Forelimb muscle (tissue), 1 donor: Measurements from ENCODE around the gene GRHL1. TPM values are rescaled to one million over a fixed set of nuclear protein-coding genes. Genes with fewer than 3 reads are reported as not detected.

Experiments used
- DNase-seq: peaks from one replicate; pipeline ENCODE4 v3.0.0-alpha.2; 2013; ENCODE audit warnings: low read depth
- polyA plus RNA-seq: library from polyadenylated mRNA; unstranded; fragments of 120-200 nt; gene quantifications from one replicate; pipeline ENCODE4 v1.2.1, GENCODE V29; 2013; ENCODE audit not compliant: insufficient read length

Gene GRHL1
- polyA plus RNA-seq, 1 donor, result 0.83 TPM

- no peak for DNase-seq
Measured at GRCh38 chr2:9993488-9994165, 42.1 kb downstream of the GRHL1 start.

GRCh38 chr2:9994462-9994861 lies 43.0 kb downstream of the GRHL1 start:
- DNase-seq, result no peak

DNA sequence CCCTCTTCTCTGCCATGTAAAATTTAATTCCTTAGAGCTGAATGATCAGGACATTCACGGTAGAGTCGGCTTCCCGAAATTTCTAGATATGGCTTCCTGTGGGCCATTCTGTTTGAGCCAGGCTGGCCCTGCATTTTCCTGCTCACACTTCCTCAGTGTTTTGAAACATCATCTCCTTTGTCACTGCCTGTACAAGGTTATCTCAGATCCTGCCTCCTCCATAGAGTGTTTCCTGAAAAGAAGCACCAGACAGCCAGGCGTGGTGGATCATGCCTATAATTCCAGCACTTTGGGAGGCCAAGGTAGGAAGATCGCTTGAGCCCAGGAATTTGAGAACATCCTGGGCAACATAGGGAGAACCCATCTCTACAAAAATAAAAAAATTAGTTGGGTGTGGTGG lies 43.6 kb downstream of the GRHL1 start:
- no peak for DNase-seq

DNA sequence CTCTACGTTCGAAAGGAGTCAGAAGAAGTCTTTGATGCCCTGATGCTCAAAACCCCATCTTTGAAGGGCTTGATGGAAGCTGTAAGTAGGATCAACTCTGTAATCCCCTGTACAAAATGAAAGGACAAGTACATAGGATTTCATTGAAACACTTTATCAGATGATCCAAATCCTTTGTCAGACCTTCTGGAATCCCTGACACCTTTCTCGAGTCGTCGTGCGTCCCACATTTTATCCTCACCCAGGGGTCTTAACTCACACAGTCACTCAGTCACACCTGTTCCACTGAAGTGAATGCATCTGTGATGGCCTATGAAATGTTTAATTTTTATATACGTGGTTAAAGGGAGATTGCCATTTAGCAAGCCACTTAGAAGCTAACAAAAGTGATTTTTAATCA lies 44.8 kb downstream of the GRHL1 start:
- DNase-seq, result no peak

- DNase-seq, result no peak
Measured at GRCh38 chr2:9997936-9998335, 46.4 kb downstream of the GRHL1 start.

GRCh38 chr2:9998916-9999654 lies 47.6 kb downstream of the GRHL1 start:
- DNase-seq, result no peak

- no peak for DNase-seq
Measured at GRCh38 chr2:9999693-10000092, 48.2 kb downstream of the GRHL1 start.

DNA sequence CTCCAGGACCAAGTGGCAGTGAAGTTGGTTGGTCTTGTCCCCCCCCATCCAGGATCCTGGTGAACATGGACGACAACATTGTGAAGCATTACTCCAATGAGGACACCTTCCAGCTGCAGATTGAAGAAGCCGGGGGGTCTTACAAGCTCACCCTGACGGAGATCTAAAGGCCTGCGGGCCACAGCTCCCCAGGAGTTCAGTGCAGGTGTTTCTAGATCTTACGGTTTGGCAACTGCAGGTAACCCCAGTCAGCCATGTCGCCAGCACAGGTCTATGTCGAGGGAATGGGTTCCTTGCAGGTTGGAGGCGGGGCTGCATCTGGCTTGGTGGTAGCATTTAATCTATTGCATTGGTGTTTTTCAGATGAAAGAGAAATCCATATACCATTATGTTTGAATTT lies 49.0 kb downstream of the GRHL1 start:
- DNase-seq, result no peak

DNA sequence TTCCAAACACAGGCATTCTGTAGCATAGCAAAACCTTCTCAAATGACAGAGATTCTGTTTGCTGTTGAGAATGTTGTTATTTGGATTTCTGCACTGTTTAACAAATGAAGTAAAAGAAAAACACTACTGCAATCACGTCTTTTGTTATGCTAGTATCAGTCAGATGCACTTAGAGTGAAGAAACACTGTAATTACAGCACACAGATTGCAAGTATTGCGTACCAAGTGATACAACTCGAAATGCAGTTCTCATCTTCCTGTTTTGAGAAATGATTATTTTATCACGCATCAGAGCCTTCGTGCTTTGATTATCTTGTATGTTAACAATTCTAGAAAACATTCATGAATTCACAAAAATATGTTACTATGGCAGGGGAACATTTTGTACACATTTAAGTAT lies 50.1 kb downstream of the GRHL1 start:
- DNase-seq, result no peak

DNA sequence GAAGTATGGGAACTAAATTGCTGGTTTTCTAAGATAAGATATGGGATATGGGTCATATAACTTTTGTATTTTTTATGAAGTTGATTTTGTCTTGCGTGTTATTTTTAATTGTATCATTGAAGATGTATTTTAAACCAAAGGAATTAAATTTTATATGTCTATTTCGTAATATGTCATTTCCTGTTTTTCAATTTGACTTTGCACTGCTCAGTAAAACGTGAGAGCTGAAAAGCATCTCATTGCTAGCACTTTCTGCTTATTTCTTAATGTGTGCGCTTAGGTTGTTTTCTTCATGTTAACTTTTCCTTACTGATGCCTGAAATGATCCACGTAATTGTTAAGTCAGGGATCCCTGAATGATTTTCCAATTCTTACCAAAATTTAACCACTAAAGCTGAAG lies 50.6 kb downstream of the GRHL1 start:
- DNase-seq, result no peak

DNA sequence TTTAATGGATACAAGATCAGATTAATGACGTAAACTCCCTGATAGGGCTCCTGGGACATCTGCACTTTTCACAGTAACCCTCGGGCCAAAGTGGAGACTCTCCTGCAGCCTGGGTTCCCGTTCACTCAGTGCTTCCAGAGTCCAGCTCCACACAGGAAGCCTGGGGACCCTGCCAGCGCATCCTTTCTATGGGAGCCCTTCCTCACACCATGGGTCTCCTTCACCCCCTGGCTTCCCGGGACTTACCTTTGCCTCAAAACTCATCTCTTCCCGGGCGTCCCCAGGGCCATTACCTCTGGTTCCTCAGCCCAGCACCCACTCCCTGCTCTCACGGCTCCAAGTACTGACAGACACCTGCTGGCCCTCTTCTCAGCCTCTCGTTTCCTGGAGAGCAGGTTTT lies 51.2 kb downstream of the GRHL1 start:
- DNase-seq, result no peak

DNA sequence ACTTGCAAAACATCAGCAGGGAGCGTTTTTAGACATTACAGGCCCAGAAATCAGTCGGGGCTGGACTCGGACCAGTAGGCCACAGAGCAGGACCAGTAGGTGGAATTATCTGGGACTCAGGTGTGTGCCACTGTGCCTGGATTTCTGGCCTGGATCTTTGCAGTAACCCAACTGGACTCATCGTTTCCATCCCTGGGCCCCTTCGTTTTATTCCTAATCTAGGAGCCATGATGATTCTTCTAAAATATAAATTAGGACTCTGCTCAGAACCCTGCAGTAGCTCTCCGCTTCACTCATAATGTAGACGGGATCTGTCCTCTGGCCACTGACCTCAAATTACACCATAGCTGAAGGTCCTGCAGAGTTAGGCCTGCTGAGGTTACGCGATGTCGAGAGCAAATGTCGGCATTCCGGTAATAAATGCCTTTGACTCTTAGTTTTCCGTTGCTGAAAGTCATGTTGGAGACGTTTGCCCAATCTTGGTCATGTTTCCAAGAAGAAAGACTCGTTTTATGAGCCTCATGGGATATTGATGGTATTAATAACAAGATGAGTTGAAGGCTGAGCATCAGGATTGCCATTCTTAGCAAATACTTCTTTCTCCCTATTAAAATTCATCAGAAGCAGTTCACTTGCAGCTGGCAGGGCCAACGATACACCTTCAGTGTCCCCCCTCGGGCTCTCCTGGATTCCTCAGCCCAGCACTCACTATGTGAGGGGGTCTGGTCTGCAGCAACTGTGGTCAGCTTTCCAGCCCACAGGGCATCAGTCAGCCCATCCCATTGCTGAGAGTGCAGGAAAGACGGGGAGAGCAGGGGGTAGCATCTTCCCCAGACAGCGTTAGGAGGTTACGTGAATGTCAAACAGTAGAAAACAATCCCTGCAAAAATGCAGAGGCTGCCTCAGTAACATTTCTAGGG lies 52.0 kb downstream of the GRHL1 start:
- DNase-seq, result no peak

DNA sequence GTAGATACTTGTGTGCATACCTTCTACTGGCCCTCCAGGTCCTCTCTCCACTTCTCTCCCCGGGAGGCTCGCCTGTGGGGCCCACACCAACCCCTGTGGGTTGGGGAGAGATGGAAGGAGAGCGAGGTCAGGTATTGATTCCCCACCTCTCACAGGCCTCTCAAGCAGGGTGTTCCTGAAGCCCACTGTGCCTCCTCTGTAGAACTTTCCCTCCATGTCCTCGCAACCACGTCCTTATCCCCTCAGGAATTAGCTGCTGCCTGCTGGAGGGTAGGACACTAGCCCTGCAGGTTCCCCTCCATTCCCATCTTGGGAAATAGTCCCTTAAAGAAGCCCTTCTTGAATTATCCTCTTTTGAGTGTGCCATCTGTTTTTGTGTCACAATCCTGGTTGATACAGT lies 52.9 kb downstream of the GRHL1 start:
- DNase-seq, result no peak

DNA sequence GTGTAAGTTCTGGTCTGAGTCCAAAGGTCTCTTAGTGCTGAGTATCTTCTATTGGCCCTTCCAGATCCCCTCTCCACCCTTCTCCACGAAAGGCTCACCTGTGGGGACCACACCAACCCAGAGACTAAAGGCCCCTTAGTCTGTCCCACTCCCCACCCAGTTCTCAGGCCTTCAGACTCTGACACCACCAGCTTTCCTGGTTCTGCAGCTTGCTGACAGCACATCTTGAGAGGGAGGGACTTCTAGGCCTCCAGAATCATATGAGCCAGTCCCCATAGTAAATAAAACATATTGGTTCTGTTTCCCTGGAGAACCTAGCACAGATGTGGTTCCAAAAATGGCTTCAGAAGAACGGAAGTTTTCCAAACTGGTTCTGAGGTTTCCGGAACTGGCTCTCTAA lies 53.3 kb downstream of the GRHL1 start:
- no peak for DNase-seq

DNA sequence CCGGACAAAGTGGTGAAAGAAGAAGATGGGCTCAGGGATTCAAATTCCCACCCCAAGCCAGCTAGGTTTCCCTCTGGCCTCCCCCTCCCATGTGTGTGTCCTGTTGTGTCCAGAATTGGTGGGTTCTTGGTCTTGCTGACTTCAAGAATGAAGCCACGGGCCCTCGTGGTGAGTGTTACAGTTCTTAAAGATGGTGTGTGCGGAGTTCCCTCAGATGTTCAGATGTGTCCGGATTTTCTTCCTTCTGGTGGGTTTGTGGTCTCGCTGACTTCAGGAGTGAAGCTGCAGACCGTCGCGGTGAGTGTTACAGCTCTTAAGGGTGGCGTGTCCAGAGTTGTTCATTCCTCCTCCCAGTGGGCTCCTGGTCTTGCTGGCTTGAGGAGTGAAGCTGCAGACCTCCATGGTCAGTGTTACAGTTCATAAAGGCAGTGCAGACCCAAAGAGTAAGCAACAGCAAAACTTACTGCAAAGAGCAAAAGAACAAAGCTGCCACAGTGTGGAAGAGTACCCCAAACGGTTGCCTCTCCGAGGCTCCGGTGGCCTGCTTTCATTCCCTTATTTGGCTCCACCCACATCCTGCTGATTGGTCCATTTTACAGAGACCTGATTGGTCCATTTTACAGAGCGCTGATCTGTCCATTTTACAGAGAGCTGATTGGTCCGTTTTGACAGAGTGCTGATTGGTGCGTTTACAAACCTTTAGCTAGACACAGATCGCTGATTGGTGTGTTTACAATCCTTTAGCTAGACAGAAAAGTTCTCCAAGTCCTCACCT lies 54.2 kb downstream of the GRHL1 start:
- DNase-seq, result no peak

GRCh38 chr2:10006236-10007161 lies 55.0 kb downstream of the GRHL1 start:
- no peak for DNase-seq

DNA sequence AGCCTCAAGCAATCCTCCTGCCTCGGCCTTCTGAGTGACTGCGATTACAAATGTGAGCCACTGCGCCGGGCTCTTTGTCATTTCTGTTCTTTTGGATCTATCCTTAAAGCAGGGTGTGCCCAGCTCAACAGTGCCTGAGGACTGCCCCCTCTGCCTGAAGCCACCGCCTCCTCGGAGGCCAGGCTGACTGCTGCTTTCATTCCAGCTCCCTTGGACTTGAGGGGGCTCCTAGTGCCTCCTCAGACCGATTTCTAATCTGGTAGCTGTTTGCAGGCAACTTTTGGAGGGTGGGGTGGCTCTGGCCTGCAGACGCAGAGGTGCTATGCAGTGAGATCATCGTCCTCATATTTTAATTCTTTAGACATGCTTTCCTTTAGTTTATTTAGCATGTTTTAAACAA lies 55.9 kb downstream of the GRHL1 start:
- DNase-seq, result no peak

DNA sequence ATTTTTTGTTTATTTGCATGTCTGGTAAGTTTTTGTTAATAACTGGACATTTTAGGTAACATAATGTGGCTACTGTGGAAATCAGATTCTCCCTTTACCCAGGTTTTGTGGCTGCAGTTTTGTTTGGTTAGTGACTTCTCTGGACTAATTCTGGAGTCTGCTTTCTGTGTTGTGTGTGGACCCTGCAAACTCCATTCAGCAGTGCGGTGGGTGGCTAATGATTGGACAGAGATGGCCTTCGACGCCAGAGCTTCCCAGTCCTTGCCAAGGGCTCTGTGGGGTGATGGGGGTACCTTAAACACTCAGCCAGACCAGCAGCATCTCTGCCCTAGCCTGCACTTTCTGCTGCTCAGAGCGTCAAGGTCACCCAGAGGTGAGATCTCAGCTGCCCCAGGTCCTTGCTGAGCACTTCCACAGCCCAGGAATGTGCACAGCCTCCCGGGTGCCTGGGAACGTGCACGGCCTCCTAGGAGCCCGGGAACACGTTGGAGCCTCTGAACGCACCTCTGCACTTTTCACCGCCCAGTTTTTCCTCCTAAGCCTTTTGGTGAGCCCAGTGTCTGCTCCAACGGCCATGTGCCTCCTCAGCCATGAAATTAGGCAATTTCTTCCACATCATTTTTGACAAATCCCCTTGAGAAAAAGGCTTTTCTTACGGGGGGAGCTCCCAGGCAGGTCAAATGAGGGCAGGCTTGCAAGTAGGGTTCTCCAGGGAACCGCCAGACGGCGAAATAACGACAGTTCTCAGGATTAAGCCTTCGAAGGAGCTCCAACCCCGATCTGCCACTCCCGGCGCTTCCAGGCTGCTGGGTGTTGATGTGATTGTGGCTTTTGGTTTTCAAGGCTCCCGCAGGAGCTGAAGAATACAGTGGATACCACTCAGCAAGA lies 56.7 kb downstream of the GRHL1 start:
- DNase-seq, result no peak

DNA sequence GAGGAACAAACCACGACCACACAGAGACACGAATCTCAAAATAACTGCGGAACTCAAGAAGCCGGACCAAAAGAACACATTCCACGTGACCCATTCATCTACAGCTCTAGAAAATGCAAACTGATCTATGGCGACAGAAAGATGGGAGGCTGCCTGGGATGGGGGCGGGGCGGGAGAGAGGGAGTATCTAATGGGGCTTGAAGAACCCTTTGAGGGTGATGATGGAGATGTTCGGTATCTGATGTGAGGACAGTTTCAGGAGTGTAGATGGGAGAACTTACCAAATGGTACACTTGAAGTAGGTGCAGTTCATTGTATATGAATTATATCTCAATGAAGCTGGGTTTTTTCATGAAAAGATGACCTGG lies 57.3 kb downstream of the GRHL1 start:
- DNase-seq, result no peak
